Stimulated activated CD4-positive, alpha-beta T cell treated with anti-CD3 and anti-CD28 coated beads, Interleukin-12 subunit alpha, Interleukin-12 subunit beta, amount 100 ng/mL, for 48 hours (primary cell): ENCODE data around the gene SATB1.
"Not testable (repeated sequence)": the region's sequence is repeated elsewhere in the genome, so short reads cannot be mapped to it uniquely, and the experiment has no call there.

Source experiments
- DNase-seq, 3 donors: peaks; one replicate each; pipeline ENCODE4 v3.0.0-alpha.2; 2020; ENCODE audit warnings: low read depth in 2 of 3, low spot score in 1 of 3

The SATB1 gene

GRCh38 chr3:18355832-18356231 lies 69.3 kb downstream of the SATB1 start:
- no peak for DNase-seq

- no peak for DNase-seq
Observed at GRCh38 chr3:18354701-18355100, 70.4 kb downstream of the SATB1 start.

GRCh38 chr3:18351823-18352744 lies 73.1 kb downstream of the SATB1 start:
- no peak for DNase-seq

GRCh38 chr3:18351069-18351628 lies 74.0 kb downstream of the SATB1 start:
- no peak for DNase-seq

- DNase-seq, result no peak
Observed at GRCh38 chr3:18349197-18349798, 75.8 kb downstream of the SATB1 start.

GRCh38 chr3:18346097-18346496 lies 79.0 kb downstream of the SATB1 start:
- no peak for DNase-seq

GRCh38 chr3:18345015-18345367 lies 80.1 kb downstream of the SATB1 start:
- no peak for DNase-seq

- DNase-seq, result no peak
Observed at GRCh38 chr3:18344306-18345014, 80.7 kb downstream of the SATB1 start.

- no peak for DNase-seq
Observed at GRCh38 chr3:18343809-18344208, 81.3 kb downstream of the SATB1 start.

GRCh38 chr3:18338827-18339514 lies 86.2 kb downstream of the SATB1 start:
- no peak for DNase-seq

GRCh38 chr3:18337231-18337630 lies 87.9 kb downstream of the SATB1 start:
- DNase-seq, result no peak

- DNase-seq, result no peak
Observed at GRCh38 chr3:18334837-18335601, 90.1 kb downstream of the SATB1 start.

- not testable (repeated sequence) for DNase-seq
Observed at GRCh38 chr3:18330772-18331441, 94.2 kb downstream of the SATB1 start.

GRCh38 chr3:18308096-18308650 lies 117.0 kb downstream of the SATB1 start:
- DNase-seq, result no peak

- DNase-seq, result no peak
Observed at GRCh38 chr3:18307529-18307928, 117.6 kb downstream of the SATB1 start.

GRCh38 chr3:18302517-18302916 lies 122.6 kb downstream of the SATB1 start:
- DNase-seq, result no peak

GRCh38 chr3:18301781-18302180 lies 123.4 kb downstream of the SATB1 start:
- no peak for DNase-seq

- DNase-seq, result no peak
Observed at GRCh38 chr3:18300916-18301315, 124.2 kb downstream of the SATB1 start.

GRCh38 chr3:18297126-18297525 lies 128.0 kb downstream of the SATB1 start:
- DNase-seq, result no peak
